Stimulated activated naive CD8-positive, alpha-beta T cell treated with anti-CD3 and anti-CD28 coated beads, Interleukin-15, amount 100 ng/mL, for 72 hours (primary cell): ENCODE results near the gene CD52.

Experiments
- ATAC-seq: fragments of 150-1000 bp; cut with Tn5 transposase; 2 replicates; pipeline ENCODE4 v1.10.0; 2021; ENCODE audit warnings: mild to moderate bottlenecking, moderate library complexity
- DNase-seq, 2 donors: peaks; one replicate each; pipeline ENCODE4 v3.0.0; 2021 to 2022
- H3K27ac Mint-ChIP-seq, 2 donors: one replicate each; pipeline ENCODE4 v1.8.0; 2022; ENCODE audit warnings: mild to moderate bottlenecking in 2 of 2, mixed read lengths in 2 of 2, moderate library complexity in 2 of 2
- H3K27me3 Mint-ChIP-seq: one replicate; pipeline ENCODE4 v1.8.0; 2022; ENCODE audit warnings: mixed read lengths
- H3K4me1 Mint-ChIP-seq: one replicate; pipeline ENCODE4 v1.8.0; 2022; ENCODE audit warnings: mild to moderate bottlenecking, mixed read lengths
- H3K4me3 Mint-ChIP-seq, 2 donors: one replicate each; pipeline ENCODE4 v1.8.0; 2022; ENCODE audit warnings: mild to moderate bottlenecking in 2 of 2, mixed read lengths in 2 of 2, moderate library complexity in 1 of 2
- H3K9me3 Mint-ChIP-seq, 2 donors: one replicate each; pipeline ENCODE4 v1.8.0; 2022; ENCODE audit warnings: mixed read lengths in 2 of 2

The CD52 gene

DNA sequence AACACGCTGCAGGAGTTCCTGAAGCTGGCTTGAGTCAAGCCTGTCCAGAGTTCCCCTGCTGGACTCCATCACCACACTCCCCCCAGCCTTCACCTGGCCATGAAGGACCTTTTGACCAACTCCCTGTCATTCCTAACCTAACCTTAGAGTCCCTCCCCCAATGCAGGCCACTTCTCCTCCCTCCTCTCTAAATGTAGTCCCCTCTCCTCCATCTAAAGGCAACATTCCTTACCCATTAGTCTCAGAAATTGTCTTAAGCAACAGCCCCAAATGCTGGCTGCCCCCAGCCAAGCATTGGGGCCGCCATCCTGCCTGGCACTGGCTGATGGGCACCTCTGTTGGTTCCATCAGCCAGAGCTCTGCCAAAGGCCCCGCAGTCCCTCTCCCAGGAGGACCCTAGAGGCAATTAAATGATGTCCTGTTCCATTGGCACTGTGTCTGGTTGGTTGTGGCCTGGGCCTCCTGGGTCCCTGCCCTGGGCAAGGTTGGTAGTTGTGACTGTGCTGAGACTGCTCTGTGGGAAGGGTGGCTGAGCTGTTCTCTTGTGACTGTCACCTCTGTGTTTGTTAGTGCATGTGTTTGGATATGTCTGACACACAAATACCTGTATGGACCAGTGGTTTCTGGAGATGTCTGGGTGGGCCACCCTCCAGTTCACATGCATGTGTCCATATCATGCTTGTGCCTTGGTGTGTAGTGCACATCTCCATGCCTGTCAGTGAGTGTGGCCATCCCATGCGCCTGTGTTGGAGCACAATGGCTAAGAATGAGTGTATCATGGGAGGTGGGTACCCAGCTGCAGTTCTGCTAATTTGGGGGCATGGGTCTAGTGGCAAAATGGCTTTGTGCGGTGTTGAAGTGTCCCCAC is 36.4 kb upstream of the CD52 start:
- Mint-ChIP-seq H3K27me3 (no peaks in the 10 kb centered on the region), H3K27ac (peak overlapping the region; percentile 54 to 70), H3K4me1 (peaks cover 93% of the 10 kb centered on the region), H3K9me3 (no peaks in the 10 kb centered on the region), H3K4me3 (peak overlapping the region; percentile 75 to 91)
- DNase-seq (peak in 1 of 2 donors; percentile 35), ATAC-seq (no peak)

DNA sequence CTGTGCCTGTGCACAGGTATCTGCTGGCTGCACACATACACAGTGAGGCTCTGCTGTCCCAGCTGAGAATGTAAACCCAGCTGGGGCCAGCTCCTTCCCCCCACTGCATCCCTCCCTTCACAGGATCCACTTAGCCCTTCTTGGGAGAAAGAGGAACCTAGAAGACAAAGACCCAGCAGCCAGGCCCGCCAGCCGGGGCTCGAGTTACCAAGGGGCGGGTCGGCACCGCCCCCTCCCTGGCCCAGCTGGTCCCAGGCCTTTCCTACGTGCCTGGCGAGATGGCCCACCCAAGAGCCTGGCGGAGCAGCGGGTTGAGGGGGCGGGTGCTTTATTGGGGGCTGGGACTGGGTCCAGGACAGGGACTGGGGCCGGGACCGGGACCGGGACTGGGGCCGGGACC is 35.8 kb upstream of the CD52 start:
- H3K27ac Mint-ChIP-seq: peak overlapping the region in 1 of 2 donors; percentile 70
- H3K4me3 Mint-ChIP-seq: peak overlapping the region; percentile 75 to 91
- ATAC-seq: no peak
- no peaks in the 10 kb centered on the region for H3K27me3 Mint-ChIP-seq
- no peak for DNase-seq
- no peaks in the 10 kb centered on the region for H3K9me3 Mint-ChIP-seq
- H3K4me1 Mint-ChIP-seq: peaks cover 93% of the 10 kb centered on the region

DNA sequence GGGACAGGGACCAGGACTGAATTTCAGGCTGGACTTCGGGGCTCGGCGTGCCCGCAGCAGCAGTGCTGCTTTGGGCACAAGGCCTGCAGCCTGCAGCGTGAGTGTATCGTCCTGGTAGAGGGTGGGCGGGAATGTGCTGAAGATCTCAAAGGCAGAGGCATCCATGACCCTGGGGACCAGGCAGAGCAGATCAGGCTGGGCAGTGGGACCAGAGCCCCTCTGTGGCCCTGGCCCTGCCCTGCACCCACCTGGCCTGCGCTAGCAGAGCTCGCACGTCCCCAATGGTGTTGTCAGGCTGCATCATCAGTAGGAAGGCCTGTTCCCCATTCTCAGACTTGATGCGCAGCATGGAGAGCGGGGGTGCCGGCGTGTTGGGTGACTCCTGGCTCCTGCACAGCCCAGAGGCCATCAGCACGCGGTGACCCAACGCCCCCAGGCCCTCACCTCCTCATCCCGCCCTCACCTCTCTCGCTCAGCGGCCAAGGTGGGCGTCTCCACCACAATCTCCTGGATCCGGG is 35.3 kb upstream of the CD52 start:
- H3K9me3 Mint-ChIP-seq: no peaks in the 10 kb centered on the region
- peak overlapping the region in 1 of 2 donors; percentile 24 for H3K27ac Mint-ChIP-seq
- no peaks in the 10 kb centered on the region for H3K27me3 Mint-ChIP-seq
- no peak for ATAC-seq
- DNase-seq: no peak
- peak overlapping the region in 1 of 2 donors; percentile 75 for H3K4me3 Mint-ChIP-seq
- peaks cover 93% of the 10 kb centered on the region for H3K4me1 Mint-ChIP-seq

DNA sequence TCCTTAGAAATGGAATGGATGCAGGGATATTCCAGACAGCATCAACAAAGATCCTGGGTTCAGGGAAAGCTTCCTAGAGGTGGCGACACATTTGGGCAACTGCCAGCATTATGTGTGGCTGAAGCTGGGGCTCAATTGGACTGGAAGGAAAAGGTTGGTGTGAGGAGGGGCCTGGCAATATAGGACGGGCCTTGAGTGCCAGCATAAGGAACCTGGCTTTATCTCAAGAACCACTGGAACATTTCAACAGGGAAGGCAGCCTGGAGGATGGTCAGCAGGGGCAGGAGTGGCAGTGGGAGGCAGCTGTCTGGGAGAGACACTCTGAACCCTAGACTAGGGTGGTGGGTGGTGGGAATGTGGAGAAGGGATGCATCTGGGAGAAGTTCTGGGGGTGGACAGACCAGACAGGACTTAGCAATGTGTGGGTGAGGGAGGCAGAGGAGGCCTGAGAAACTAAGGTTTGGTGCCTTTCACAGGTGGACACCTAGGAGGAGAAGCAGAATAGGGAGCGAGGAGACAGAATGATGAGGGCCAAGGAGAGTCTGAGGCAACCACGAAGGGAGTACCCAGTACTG is 34.4 kb upstream of the CD52 start:
- DNase-seq (no peak), ATAC-seq (no peak)
- Mint-ChIP-seq H3K27me3 (no peaks in the 10 kb centered on the region), H3K27ac (peak overlapping the region in 1 of 2 donors; percentile 54), H3K4me1 (peaks cover 93% of the 10 kb centered on the region), H3K4me3 (peak overlapping the region; percentile 33 to 75), H3K9me3 (no peaks in the 10 kb centered on the region)

DNA sequence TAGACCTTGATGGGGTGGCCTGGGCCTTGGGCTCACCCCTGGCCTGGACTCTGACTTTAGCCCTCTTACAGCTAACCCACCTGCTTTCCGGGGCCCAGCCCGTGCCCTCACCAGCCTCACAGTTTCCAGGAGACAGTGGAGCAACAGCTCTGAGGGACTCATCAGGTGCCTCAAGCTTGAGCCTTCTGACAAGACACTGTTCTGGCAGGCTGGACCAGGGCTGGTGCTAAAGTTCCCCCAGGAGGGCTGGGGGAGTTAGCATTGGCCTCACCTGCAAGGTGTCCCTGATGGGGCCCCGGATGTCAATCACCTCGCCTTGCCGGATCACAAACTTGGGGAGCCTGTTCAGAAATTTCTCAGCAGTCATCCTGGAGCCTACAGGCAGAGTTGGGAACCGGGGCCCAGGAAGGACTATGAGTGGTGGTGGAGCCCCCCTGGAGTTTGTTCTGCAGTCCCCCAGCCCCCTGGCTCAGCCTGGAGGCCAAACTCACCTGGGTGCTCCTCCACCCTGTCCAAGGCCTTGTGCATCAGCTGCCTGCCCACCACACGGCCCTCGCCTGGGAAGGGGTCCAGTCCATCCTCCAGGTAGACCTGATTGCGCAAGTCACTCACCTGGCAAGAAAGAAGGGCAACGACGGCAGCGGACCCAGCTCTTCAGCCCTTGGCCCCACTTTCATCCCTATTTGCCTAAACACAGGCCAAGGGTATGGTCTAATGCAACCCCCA is 33.7 kb upstream of the CD52 start:
- peak overlapping the region; percentile 96 to 98 for H3K27ac Mint-ChIP-seq

DNA sequence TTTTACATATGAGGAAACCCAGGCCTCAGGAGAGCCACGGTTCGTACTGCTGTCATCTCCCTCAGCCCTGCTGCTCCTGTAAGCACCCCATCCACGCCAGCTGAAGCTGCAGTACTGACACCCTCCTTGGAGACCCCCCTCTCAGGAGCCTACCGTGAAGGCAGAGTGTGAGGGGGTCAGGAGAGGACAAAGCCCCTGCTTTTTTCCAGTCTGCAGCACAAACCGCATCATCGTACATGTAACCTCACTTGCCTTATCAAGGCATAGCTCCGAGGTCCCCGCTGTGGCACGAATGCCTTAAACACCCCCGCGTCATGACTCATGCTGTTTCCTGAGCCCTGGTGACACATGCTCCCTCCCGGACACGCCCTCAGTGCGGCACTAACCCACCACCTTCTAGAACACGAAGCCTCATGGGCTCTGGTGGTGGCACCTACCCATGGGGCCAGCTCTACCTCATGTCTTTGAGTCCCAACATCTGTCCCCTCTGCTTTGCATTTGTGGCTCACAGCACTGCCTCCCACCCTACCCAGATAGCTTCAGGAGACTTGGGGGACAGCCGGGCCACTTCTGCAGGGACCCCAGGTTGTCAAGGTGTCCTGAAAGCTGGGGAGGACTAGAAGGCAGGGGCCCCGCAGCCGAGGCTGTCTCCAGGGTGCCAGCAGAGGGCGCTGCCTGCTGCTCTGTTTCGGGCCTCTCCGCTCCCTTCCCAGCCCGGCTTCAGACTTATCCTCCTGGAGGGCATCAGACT is 33.0 kb upstream of the CD52 start:
- peak overlapping the region; percentile 71 to 75 for H3K4me3 Mint-ChIP-seq
- H3K4me1 Mint-ChIP-seq: peaks cover 94% of the 10 kb centered on the region
- no peaks in the 10 kb centered on the region for H3K27me3 Mint-ChIP-seq
- ATAC-seq (peak; percentile 79), DNase-seq (peak; percentile 92 to 96)
- H3K27ac Mint-ChIP-seq: peak overlapping the region; percentile 96 to 98
- no peaks in the 10 kb centered on the region for H3K9me3 Mint-ChIP-seq

More for the DNA sequence above, 33.7 kb upstream of the CD52 start:
- no peaks in the 10 kb centered on the region for H3K9me3 Mint-ChIP-seq
- peaks cover 93% of the 10 kb centered on the region for H3K4me1 Mint-ChIP-seq
- peak overlapping the region; percentile 71 to 75 for H3K4me3 Mint-ChIP-seq
- DNase-seq (no peak), ATAC-seq (no peak)
- H3K27me3 Mint-ChIP-seq: no peaks in the 10 kb centered on the region

DNA sequence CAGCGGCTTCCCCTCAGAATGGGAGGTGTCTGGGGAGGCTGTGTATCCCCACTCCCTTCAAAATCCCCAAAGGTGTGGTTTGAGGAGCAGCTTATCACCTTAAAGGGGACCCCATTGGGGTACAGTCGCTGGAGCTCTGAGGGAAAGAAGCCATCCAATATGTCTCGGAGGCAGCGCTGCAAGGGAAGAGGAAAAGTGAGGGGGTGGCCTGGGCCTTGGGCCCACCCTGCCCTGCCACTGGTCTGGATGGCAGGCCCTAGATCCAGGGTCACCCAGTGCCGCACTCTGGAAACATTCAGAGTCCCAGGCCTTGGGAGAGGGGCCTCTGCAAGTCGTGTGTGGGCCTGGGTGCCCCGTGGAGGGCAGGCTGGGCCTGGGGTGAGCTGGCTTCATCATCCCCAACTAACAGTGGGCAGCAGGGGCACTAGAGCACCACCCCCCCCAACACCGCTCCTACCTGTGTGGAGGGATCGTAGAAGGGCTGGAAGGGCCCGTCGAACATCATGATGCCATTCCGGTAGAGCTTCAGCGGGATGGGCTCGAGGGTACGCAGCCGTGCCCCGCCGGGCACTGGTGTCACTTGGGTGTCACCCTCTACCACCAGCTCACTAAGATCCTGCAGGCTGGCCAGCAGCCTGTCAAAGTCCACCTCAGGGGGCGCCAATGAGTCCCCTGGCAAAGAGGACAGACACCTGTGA is 32.2 kb upstream of the CD52 start:
- Mint-ChIP-seq H3K9me3 (no peaks in the 10 kb centered on the region), H3K4me1 (peaks cover 100% of the 10 kb centered on the region), H3K27ac (peak overlapping the region; percentile 90 to 98), H3K4me3 (peak overlapping the region; percentile 71 to 75), H3K27me3 (no peaks in the 10 kb centered on the region)
- no peak for ATAC-seq
- DNase-seq: peak; percentile 58 to 68

DNA sequence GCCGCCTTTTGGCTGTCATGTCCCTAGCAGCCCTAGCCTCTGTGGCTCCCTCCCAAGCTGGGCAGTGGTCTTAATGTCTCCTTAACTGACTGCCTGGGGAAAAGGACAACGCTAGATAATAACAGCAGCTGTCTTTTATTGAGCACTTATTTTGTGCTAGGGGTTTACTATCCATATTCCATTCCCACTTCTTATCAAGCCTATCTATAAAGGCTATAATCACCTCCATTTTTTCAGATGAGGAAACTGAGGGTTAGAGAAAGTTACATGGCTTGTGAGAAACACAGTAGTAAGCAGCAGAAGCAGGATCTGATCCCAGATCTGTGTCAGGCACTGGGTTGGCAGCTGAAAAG is 31.7 kb upstream of the CD52 start:
- DNase-seq: no peak
- Mint-ChIP-seq H3K9me3 (no peaks in the 10 kb centered on the region), H3K27ac (no peak overlapping the region), H3K4me3 (no peak overlapping the region), H3K27me3 (no peaks in the 10 kb centered on the region), H3K4me1 (peaks cover 100% of the 10 kb centered on the region)
- ATAC-seq: no peak

DNA sequence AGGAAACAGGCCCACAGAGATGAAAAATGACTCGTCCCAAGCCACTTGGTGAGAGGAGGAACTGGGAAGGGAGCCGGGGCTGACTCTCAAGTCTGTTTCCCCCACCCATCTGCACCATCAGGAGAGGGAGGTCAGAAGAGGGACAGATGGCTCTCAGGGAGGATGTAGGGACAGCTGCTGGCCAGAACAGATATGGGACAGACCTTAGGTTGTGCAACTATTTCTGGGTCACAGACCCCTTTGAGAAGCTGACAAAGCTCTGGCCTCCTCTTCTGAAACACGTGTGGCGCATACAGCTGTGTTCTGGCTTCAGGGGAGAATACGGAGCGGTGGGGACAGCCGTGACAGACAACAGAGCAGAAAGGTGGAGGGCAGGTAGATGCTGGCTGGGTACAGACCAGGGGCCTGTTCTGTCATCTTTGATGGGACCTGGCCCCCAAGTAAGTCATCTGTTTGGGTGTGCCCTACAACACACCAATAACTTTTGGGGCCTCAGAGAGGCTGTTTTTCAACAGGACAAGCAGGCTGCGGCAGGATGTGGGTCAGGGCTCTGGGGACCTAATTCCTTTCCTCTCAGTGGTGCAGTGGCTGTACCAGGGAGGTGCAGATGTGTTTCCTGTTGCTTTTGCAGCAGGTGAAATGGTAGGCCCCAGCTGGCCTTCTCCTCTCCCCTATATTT is 30.6 kb upstream of the CD52 start:
- H3K27me3 Mint-ChIP-seq: no peaks in the 10 kb centered on the region
- H3K4me3 Mint-ChIP-seq: peak overlapping the region; percentile 78 to 80
- no peaks in the 10 kb centered on the region for H3K9me3 Mint-ChIP-seq
- ATAC-seq (peak; percentile 68), DNase-seq (peak; percentile 69 to 86)
- H3K4me1 Mint-ChIP-seq: peaks cover 100% of the 10 kb centered on the region
- H3K27ac Mint-ChIP-seq: peak overlapping the region; percentile 94 to 99

DNA sequence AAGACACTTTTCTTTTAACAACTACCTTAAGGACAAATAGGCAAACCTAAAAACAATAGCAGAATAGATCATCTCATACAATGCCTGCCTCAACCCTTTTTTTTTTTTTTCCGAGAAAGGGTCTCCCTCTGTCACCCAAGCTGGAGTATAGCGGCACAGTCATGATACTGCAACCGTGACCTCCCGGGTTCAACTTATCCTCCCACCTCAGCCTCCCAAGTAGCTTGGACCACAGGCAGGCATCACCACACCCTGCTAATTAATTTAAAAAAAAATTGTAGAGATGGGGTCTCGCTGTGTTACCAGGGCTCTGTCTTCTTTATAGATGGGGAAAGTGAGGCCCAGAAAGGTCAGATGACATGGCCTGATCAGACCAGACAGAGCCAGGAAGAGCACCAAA is 29.9 kb upstream of the CD52 start:
- no peak for ATAC-seq

DNA sequence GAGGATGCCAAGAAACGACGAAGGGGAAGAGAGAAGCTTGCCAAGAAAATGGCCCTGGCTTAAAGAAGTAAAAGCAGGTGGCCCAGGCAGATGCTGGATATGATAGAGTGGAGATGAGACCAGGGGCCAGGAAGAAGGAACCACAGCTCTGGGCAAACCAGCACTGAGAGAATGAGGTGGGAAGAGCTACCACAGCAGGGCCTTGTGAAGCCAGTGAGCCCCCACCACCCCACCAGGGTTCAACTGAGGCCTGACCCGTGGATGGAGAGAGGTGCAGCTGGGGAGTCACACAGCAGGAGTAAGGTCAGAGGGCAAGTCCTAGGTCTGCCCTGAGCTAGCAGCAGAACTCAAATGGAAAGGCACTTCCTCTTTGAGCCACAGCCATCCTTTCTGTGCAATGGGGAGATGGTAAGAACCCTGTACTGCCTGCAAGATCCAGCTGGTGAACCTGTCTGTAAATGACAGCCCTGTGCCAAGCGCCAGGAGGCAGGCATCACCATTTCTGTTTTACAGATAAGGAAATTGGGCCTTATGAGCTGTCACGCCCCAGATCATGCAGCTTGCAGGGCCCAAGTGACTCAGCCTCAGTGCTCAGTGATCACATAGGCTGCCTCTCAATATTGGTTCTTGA is 29.3 kb upstream of the CD52 start:
- H3K27ac Mint-ChIP-seq: peak overlapping the region; percentile 94 to 99
- no peaks in the 10 kb centered on the region for H3K9me3 Mint-ChIP-seq
- ATAC-seq (peak; percentile 31), DNase-seq (peak; percentile 50 to 70)
- peaks cover 91% of the 10 kb centered on the region for H3K4me1 Mint-ChIP-seq
- H3K4me3 Mint-ChIP-seq: peak overlapping the region; percentile 78 to 80
- H3K27me3 Mint-ChIP-seq: no peaks in the 10 kb centered on the region

More for the DNA sequence above, 29.9 kb upstream of the CD52 start:
- Mint-ChIP-seq H3K4me3 (peak overlapping the region; percentile 78 to 80), H3K4me1 (peaks cover 97% of the 10 kb centered on the region), H3K27me3 (no peaks in the 10 kb centered on the region), H3K27ac (peak overlapping the region; percentile 94 to 99), H3K9me3 (no peaks in the 10 kb centered on the region)
- no peak for DNase-seq

DNA sequence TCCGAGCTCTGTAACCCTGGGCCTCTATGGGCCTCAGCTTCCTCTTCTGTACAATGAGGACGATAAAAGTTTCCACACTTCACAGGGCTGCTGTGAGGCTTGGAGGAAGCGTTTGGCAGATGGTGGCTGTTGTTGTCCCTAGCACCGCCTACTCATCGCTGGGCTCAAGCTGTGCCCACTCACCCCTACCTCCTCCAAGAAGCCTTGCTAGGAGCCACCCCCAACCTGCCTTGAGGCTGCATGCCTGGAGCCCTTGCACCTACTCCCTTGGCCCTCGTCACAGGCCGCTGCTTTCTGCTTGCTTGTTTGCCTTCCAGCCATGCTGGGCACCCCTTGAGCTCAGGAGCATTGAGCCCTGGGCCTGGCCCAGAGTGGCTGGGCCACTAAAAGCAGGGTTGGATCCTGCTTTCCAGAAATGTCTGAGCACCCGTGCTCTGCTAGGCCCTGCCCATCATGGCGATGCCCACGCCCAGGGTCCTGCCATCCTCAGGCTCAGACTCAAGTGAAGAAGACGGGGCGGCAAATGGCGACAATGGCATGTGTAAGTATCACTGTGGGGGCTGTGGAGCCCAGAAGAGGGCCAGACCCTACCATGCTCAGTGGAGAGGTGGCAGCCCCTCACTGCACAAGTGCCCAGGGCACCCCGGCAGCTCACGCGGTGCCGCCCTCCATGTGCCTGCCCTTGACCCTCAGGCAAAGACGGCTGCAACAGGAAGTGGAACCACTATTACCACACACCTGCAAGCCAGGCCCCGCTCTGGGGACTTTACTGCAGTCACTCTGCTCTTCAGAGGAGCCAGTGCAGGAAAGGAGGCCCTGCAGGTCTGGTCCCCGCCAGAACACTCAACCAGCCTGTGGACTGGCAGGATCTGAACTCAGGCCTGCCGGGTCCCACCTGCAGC is 28.3 kb upstream of the CD52 start:
- peaks cover 81% of the 10 kb centered on the region for H3K4me1 Mint-ChIP-seq
- DNase-seq: peak in 1 of 2 donors; percentile 68
- peak; percentile 31 for ATAC-seq
- no peaks in the 10 kb centered on the region for H3K9me3 Mint-ChIP-seq
- H3K27ac Mint-ChIP-seq: peak overlapping the region; percentile 94 to 99
- H3K4me3 Mint-ChIP-seq: peak overlapping the region; percentile 71 to 80
- H3K27me3 Mint-ChIP-seq: no peaks in the 10 kb centered on the region
